ENCODE measurements around the gene PLIN1. TPM values are rescaled to one million over a fixed set of nuclear protein-coding genes. Genes with fewer than 3 reads are reported as not detected.

The PLIN1 gene
- total and polyA plus RNA-seq, 2 donors (not counting 3 experiments of a cell fraction or from before 2014, with no cell fraction given), result 0.07 TPM; not detected in 1

GRCh38 chr15:89704411-89704810 lies 25.2 kb upstream of the PLIN1 start:
- CTCF ChIA-PET, result interaction anchor here (0.7 to 1.5 kb wide), 4 partner anchors 13 to 597 kb away, joined by 3 to 7 read pairs (median 6); no protein-coding TSS in a partner anchor

More at GRCh38 chr15:89704411-89704810, 25.2 kb upstream of the PLIN1 start:
- Histone ChIP-seq H4K20me1 (replicated peaks; ENCODE audit: control insufficient read depth, extremely low read depth, insufficient read depth, low read length) (no peaks in the 10 kb centered on the region), H3K9me1 (replicated peaks; ENCODE audit: control insufficient read depth, extremely low read depth, insufficient read depth, low read length) (no peaks in the 10 kb centered on the region), H3K4me1 (ENCODE audit: control insufficient read depth, extremely low read depth, insufficient read depth, low read length) (no peaks in the 10 kb centered on the region), H3K36me3 (ENCODE audit: control insufficient read depth in 2 of 2, extremely low read depth in 1 of 2, insufficient read depth in 2 of 2, low read length in 2 of 2) (no peaks in the 10 kb centered on the region), H3K27ac (ENCODE audit: insufficient read depth, low read depth, low read length) (no peak overlapping the region), H3K4me3 (replicated peaks in 1 of 3; ENCODE audit: insufficient read depth in 1 of 3, low read depth in 1 of 3, low read length in 3 of 3) (no peak overlapping the region), H2AFZ (ENCODE audit: low read depth, low read length) (no peak overlapping the region), H3K27me3 (ENCODE audit: control insufficient read depth in 2 of 2, insufficient read depth in 2 of 2, low read length in 2 of 2) (peaks cover 21 to 55% of the 10 kb centered on the region in 2 experiments), H3K4me2 (ENCODE audit: insufficient read depth, low read length) (no peak overlapping the region), H3K79me2 (ENCODE audit: control insufficient read depth, insufficient read depth, low read length) (no peaks in the 10 kb centered on the region), H3K9me3 (replicated peaks; ENCODE audit: control insufficient read depth, insufficient read depth, low read length) (no peaks in the 10 kb centered on the region), H3K9ac (replicated peaks; ENCODE audit: extremely low read depth, insufficient read depth, low read length) (no peak overlapping the region)
- intact Hi-C loops (cut with micrococcal nuclease), result no loop called here
- no peak for FAIRE-seq
- DNase-seq (ENCODE audit: low read depth, low spot score), result no peak
- POLR2A ChIA-PET, result no interaction called here
- dilution Hi-C loops (cut with MboI; ENCODE audit: extremely low pct_ligation_motif_present, low sequenced_read_pairs), result no loop called here
- no TSS peak for BruUV-seq (replicated peaks)
- no peak for TF ChIP-seq GATA2 (IDR thresholded peaks at IDR 0.05; ENCODE audit: insufficient read depth, insufficient read length, low read depth, low read length)
- TF ChIP-seq POLR2A (IDR thresholded peaks at IDR 0.05; ENCODE audit: low read depth, low read length), result no peak
- TF ChIP-seq CTCF (IDR thresholded peaks at IDR 0.05; ENCODE audit: extremely low read depth in 1 of 2, insufficient read depth in 1 of 2, low read depth in 1 of 2, low read length in 2 of 2), result no peak
- TF ChIP-seq EZH2 (IDR thresholded peaks at IDR 0.05; ENCODE audit: borderline replicate concordance, low read depth, low read length, severe bottlenecking), result no peak
- no peak for TF ChIP-seq POLR2AphosphoS5 (IDR thresholded peaks at IDR 0.05; ENCODE audit: insufficient read depth, low read depth, low read length)
- TF ChIP-seq MAX (IDR thresholded peaks at IDR 0.05; ENCODE audit: insufficient read depth, insufficient read length), result no peak
- no peak for TF ChIP-seq MYC (IDR thresholded peaks at IDR 0.05; ENCODE audit: low read depth, low read length)
- TF ChIP-seq FOS (IDR thresholded peaks at IDR 0.05; ENCODE audit: borderline replicate concordance, insufficient read depth, low read length), result no peak
- no peak for TF ChIP-seq JUN (IDR thresholded peaks at IDR 0.05; ENCODE audit: borderline replicate concordance, insufficient read depth, insufficient read length, low read depth)

All from endothelial cell of umbilical vein (primary cell).